GM21360 (cell line): Measurements from ENCODE around the gene SCAPER.
"Not testable (repeated sequence)": the region's sequence is repeated elsewhere in the genome, so short reads cannot be mapped to it uniquely, and the experiment has no call there.

Experiments used
- ATAC-seq: cut with Tn5 transposase; IDR thresholded peaks from one replicate; pipeline ENCODE4 v1.9.1; 2021; ENCODE audit warnings: mild to moderate bottlenecking, moderate library complexity; ENCODE audit not compliant: unreplicated experiment

The SCAPER gene

GRCh38 chr15:76861815-76862397, 43.2 kb downstream of the SCAPER start:
- ATAC-seq, result no peak

GRCh38 chr15:76860201-76860600, 44.9 kb downstream of the SCAPER start:
- no peak for ATAC-seq

- not testable (repeated sequence) for ATAC-seq
These were observed 54.8 kb downstream of the SCAPER start for GRCh38 chr15:76850367-76850766.

- ATAC-seq, result no peak
These were observed 58.4 kb downstream of the SCAPER start for GRCh38 chr15:76846782-76847181.

- no peak for ATAC-seq
These were observed 61.0 kb downstream of the SCAPER start for GRCh38 chr15:76844096-76844495.

- no peak for ATAC-seq
These were observed 61.9 kb downstream of the SCAPER start for GRCh38 chr15:76843269-76843668.

GRCh38 chr15:76840830-76841460, 64.2 kb downstream of the SCAPER start:
- ATAC-seq, result no peak

- no peak for ATAC-seq
These were observed 66.0 kb downstream of the SCAPER start for GRCh38 chr15:76839173-76839572.

- no peak for ATAC-seq
These were observed 67.7 kb downstream of the SCAPER start for GRCh38 chr15:76837474-76837873.

- ATAC-seq, result no peak
These were observed 75.2 kb downstream of the SCAPER start for GRCh38 chr15:76829939-76830338.

- ATAC-seq, result no peak
These were observed 81.2 kb downstream of the SCAPER start for GRCh38 chr15:76823890-76824289.

- ATAC-seq, result no peak
These were observed 81.8 kb downstream of the SCAPER start for GRCh38 chr15:76823303-76823702.

- ATAC-seq, result not testable (repeated sequence)
These were observed 86.2 kb downstream of the SCAPER start for GRCh38 chr15:76818926-76819325.

GRCh38 chr15:76815421-76815820, 89.7 kb downstream of the SCAPER start:
- ATAC-seq, result no peak

- no peak for ATAC-seq
These were observed 92.8 kb downstream of the SCAPER start for GRCh38 chr15:76812381-76812780.

GRCh38 chr15:76809412-76810103, 95.6 kb downstream of the SCAPER start:
- no peak for ATAC-seq

GRCh38 chr15:76803049-76803571, 102.0 kb downstream of the SCAPER start:
- no peak for ATAC-seq

- no peak for ATAC-seq
These were observed 102.7 kb downstream of the SCAPER start for GRCh38 chr15:76802411-76802810.

- ATAC-seq, result no peak
These were observed 105.4 kb downstream of the SCAPER start for GRCh38 chr15:76799760-76800159.

- no peak for ATAC-seq
These were observed 109.9 kb downstream of the SCAPER start for GRCh38 chr15:76795217-76795616.

GRCh38 chr15:76793162-76793561, 112.0 kb downstream of the SCAPER start:
- no peak for ATAC-seq

- no peak for ATAC-seq
These were observed 113.6 kb downstream of the SCAPER start for GRCh38 chr15:76791511-76791910.
